GM23248 (cell line): ENCODE results near the gene SRP72. TPM values are rescaled to one million over a fixed set of nuclear protein-coding genes. Genes with fewer than 3 reads are reported as not detected.
"Not testable (repeated sequence)": the region's sequence is repeated elsewhere in the genome, so short reads cannot be mapped to it uniquely, and the experiment has no call there.

ENCODE experiments used
- DNase-seq: peaks from one replicate; pipeline ENCODE4 v3.0.0-alpha.2; 2015
- H2AFZ ChIP-seq: fragments of 200-600 bp; sonication (generic); 2 replicates; pipeline ENCODE4 v1.6.1; 2016; ENCODE audit warnings: antibody characterized with exemption
- H3F3A ChIP-seq: fragments of 200-600 bp; sonication (generic); 2 replicates; pipeline ENCODE4 v1.6.1; 2016; ENCODE audit warnings: mild to moderate bottlenecking, antibody characterized with exemption, mixed run types; ENCODE audit not compliant: insufficient read depth
- H3K27ac ChIP-seq: fragments of 200-600 bp; sonication (generic); 2 replicates; pipeline ENCODE4 v1.5.1; 2016; ENCODE audit warnings: mild to moderate bottlenecking
- H3K27me3 ChIP-seq: fragments of 200-600 bp; sonication (generic); replicated peaks from 2 replicates; pipeline ENCODE4 v1.6.1; 2016; ENCODE audit warnings: mild to moderate bottlenecking; ENCODE audit not compliant: insufficient read depth
- H3K36me3 ChIP-seq: fragments of 200-600 bp; sonication (generic); 2 replicates; pipeline ENCODE4 v1.6.1; 2016; ENCODE audit warnings: low read depth, mild to moderate bottlenecking
- H3K4me1 ChIP-seq: fragments of 200-600 bp; sonication (generic); 2 replicates; pipeline ENCODE4 v1.6.1; 2016; ENCODE audit warnings: mild to moderate bottlenecking; ENCODE audit not compliant: insufficient read depth
- H3K4me2 ChIP-seq: fragments of 200-600 bp; sonication (generic); one replicate; pipeline ENCODE4 v1.6.1; 2016; ENCODE audit warnings: mild to moderate bottlenecking; ENCODE audit not compliant: unreplicated experiment
- H3K4me3 ChIP-seq: fragments of 200-600 bp; sonication (generic); 2 replicates; pipeline ENCODE4 v1.5.1; 2016; ENCODE audit warnings: mild to moderate bottlenecking
- H3K79me2 ChIP-seq: fragments of 200-600 bp; sonication (generic); 2 replicates; pipeline ENCODE4 v1.6.1; 2016; ENCODE audit warnings: mild to moderate bottlenecking; ENCODE audit not compliant: insufficient read depth
- H3K9ac ChIP-seq: fragments of 200-600 bp; sonication (generic); 2 replicates; pipeline ENCODE4 v1.6.1; 2016; ENCODE audit warnings: mild to moderate bottlenecking
- H3K9me2 ChIP-seq: fragments of 200-600 bp; sonication (generic); 2 replicates; pipeline ENCODE4 v1.6.1; 2016; ENCODE audit warnings: mixed run types, mild to moderate bottlenecking, moderate library complexity; ENCODE audit not compliant: insufficient read depth
- H3K9me3 ChIP-seq: fragments of 200-600 bp; sonication (generic); one replicate; pipeline ENCODE4 v1.6.1; 2017; ENCODE audit warnings: low read depth
- H4K20me1 ChIP-seq: fragments of 200-600 bp; sonication (generic); 2 replicates; pipeline ENCODE4 v1.6.0; 2016; ENCODE audit not compliant: insufficient read depth
- EZH2 ChIP-seq: fragments of 200-600 bp; sonication (generic); IDR thresholded peaks from 2 replicates; pipeline ENCODE4 v1.6.1; 2018; ENCODE audit warnings: antibody characterized with exemption, mild to moderate bottlenecking; ENCODE audit not compliant: insufficient read depth, poor library complexity, severe bottlenecking
- EZH2phosphoT487 ChIP-seq: fragments of 200-600 bp; sonication (generic); IDR thresholded peaks from 2 replicates; pipeline ENCODE4 v1.6.1; 2018; ENCODE audit warnings: antibody characterized with exemption, moderate library complexity, mild to moderate bottlenecking, low read depth; ENCODE audit not compliant: insufficient read depth
- WGBS, 2 experiments: methylation state at CpG; one replicate each; pipeline ENCODE4 v1.1.6; 2015 to 2017; ENCODE audit warnings: low lambda C conversion rate in 2 of 2, low coverage in 1 of 2; ENCODE audit errors: missing lambda C conversion rate in 2 of 2; 5-methylcytosine and 5-hydroxymethylcytosine counted together
- in situ Hi-C: fragments of 300-500 bp; cut with MboI; formaldehyde crosslinking; loops from 2 replicates; pipeline ENCODE4 v1.15.0; 2020
- polyA plus RNA-seq: library from polyadenylated mRNA; unstranded; fragments of >200 nt; fragmentation: Nextera tagmentation; extraction: Ambion mirVana; gene quantifications from 2 replicates; pipeline ENCODE4 v1.2.1, GENCODE V29; 2016
- total RNA-seq: library from RNA; depleted of rRNA; stranded (reverse); fragments of >200 nt; shearing (Covaris generic); gene quantifications from 2 replicates; pipeline ENCODE4 v1.2.3, GENCODE V29; 2014

Gene SRP72
- total and polyA plus RNA-seq, 2 experiments from 2014 or later: 70.0 to 128 TPM

DNA sequence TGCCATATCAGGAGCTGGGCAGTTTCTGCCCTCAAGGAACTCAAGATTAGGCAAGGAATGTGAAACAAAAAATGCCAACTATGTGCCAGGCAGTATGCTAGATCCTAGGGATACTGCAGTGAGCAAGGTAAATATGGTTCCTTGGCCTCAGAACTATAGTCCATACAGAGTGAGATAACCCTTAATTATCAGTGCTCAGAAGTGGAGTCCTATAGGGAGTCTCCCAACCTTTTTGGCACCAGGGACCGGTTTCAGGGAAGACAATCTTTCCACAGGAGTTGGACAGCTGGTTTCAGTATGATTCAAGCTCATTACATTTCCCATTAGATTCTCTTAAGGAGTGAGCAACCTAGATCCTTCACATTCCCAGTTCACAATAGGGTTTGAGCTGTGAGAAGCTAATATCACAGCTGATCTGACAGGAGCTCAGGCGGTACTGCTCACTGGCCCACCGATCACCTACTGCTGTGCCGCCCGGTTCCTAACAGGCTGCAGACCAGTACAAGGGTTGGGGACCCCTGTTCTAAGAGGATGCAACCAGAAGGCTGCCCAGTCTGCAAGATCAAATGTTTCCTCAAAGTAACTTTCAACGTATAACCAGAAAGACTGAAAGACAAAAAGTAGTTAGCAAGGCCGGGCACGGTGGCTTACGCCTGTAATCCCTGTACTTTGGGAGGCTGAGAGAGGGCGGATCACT lies 1.7 kb upstream of the SRP72 start:
- no peaks in the 10 kb centered on the region for H3K9me3 ChIP-seq

DNA sequence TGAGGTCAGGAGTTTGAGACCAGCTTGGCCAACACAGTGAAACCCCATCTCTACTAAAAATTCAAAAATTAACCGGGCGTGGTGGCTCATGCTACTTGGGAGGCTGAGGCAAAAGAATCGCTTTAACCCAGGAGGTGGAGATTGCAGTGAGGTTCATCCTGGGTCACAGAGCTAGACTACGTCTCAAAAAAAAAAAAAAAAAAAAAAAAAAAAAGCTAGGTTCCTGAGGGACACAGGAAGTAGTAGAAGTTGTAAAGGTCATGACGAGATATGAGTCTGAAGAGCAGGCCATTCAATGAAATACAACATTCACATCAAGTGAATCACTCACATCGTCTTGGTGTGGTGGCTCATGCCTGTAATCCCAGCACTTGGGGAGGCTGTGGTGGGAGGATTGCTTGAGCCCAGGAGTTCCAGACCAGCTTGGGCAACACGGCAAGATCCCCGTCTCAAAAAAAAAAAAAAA lies 1.1 kb upstream of the SRP72 start:
- peaks cover 92% of the 10 kb centered on the region for H3K79me2 ChIP-seq
- H4K20me1 ChIP-seq, H3K27me3 ChIP-seq, in situ Hi-C loops, H3K9me2 ChIP-seq, H3K9me3 ChIP-seq: not testable (repeated sequence)
- DNase-seq: peak; percentile 76
- WGBS, 2 experiments: 3 to 5% methylated on average over 8 of the region's 8 CpGs
- peaks cover 34% of the 10 kb centered on the region for H3K4me1 ChIP-seq
- peaks cover 27% of the 10 kb centered on the region for H3F3A ChIP-seq
- peak overlapping the region; percentile 100 for H3K27ac ChIP-seq
- H3K4me2 ChIP-seq: peak overlapping the region; percentile 91
- H3K36me3 ChIP-seq: peaks cover 21% of the 10 kb centered on the region
- H3K9ac ChIP-seq: peak overlapping the region; percentile 100
- H2AFZ ChIP-seq: peak overlapping the region; percentile 89; the same call in 1 of the 2 replicates
- H3K4me3 ChIP-seq: peak overlapping the region; percentile 98

More for the DNA sequence above, 1.7 kb upstream of the SRP72 start:
- peak overlapping the region; percentile 98 for H3K4me3 ChIP-seq
- H3K79me2 ChIP-seq: peaks cover 87% of the 10 kb centered on the region
- peaks cover 34% of the 10 kb centered on the region for H3K4me1 ChIP-seq
- H3K27ac ChIP-seq: peak overlapping the region; percentile 100
- H3K9ac ChIP-seq: peak overlapping the region; percentile 100
- in situ Hi-C loops: no loop called here
- DNase-seq: peak; percentile 72
- TF ChIP-seq EZH2 (no peak), EZH2phosphoT487 (no peak)
- no peaks in the 10 kb centered on the region; the same call in none of the 2 replicates for H4K20me1 ChIP-seq
- WGBS, 2 experiments: 35 to 36% methylated on average over 10 of the region's 10 CpGs
- no peak overlapping the region for H2AFZ ChIP-seq
- H3K4me2 ChIP-seq: peak overlapping the region; percentile 91
- H3K36me3 ChIP-seq: peaks cover 17% of the 10 kb centered on the region
- peaks cover 27% of the 10 kb centered on the region for H3F3A ChIP-seq
- H3K9me2 ChIP-seq: no peaks in the 10 kb centered on the region
- H3K27me3 ChIP-seq: no peaks in the 10 kb centered on the region

DNA sequence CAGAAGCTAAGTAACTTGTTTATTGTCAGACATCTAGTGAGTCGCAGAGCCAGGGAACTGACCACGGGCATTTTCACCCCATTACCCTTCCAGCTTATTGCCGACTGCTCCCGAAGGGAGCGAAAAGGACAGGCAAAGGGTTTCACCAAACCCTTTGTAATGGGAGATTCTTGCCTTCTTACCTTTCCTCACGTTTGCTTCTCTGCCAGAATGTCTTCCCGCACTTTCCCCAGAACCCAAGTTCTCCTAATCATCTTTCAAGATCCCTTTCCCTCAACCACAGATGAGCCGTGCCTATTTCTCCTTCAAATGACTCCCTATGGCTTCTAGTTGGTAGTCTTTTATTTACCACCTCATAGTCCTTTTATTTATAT lies 520 bp upstream of the SRP72 start:
- peaks cover 34% of the 10 kb centered on the region for H3K4me1 ChIP-seq
- H3K9me3 ChIP-seq: no peaks in the 10 kb centered on the region
- H3K27me3 ChIP-seq: no peaks in the 10 kb centered on the region
- peak overlapping the region; percentile 91 for H3K4me2 ChIP-seq
- WGBS, 2 experiments: 0 to 1% methylated on average over 8 of the region's 8 CpGs
- peak; percentile 41 for DNase-seq
- in situ Hi-C loops: no loop called here
- no peaks in the 10 kb centered on the region for H3K9me2 ChIP-seq
- TF ChIP-seq EZH2 (no peak), EZH2phosphoT487 (no peak)
- H3K36me3 ChIP-seq: peaks cover 25% of the 10 kb centered on the region
- H3K27ac ChIP-seq: peak overlapping the region; percentile 100
- H3K79me2 ChIP-seq: peaks cover 96% of the 10 kb centered on the region
- peak overlapping the region; percentile 89 for H2AFZ ChIP-seq
- H4K20me1 ChIP-seq: no peaks in the 10 kb centered on the region; the same call in none of the 2 replicates
- H3K4me3 ChIP-seq: peak overlapping the region; percentile 98
- peaks cover 27% of the 10 kb centered on the region for H3F3A ChIP-seq
- H3K9ac ChIP-seq: peak overlapping the region; percentile 100

DNA sequence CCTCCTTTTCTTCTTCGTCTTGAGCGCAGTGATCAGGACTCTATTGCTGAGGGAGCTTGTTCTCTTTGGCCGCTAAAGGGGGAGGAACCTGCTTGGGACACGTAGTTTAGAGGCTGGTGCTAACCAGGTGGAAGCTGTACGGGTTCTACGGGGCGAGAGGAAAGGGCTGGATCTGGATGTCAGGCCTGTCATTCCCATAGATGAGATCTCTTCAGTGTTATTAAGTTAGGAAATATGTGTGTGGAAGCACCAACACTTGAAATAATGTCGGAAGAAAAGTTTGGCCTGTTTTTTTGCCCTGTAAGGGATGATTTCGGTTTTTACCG lies 643 bp downstream of the SRP72 start:
- no peaks in the 10 kb centered on the region; the same call in none of the 2 replicates for H4K20me1 ChIP-seq

More for the DNA sequence above, 643 bp downstream of the SRP72 start:
- H3K4me2 ChIP-seq: peak overlapping the region; percentile 91
- no peaks in the 10 kb centered on the region for H3K27me3 ChIP-seq
- H3K9me2 ChIP-seq: no peaks in the 10 kb centered on the region
- H3K36me3 ChIP-seq: peaks cover 32% of the 10 kb centered on the region
- no peaks in the 10 kb centered on the region for H3K9me3 ChIP-seq
- peak overlapping the region; percentile 100 for H3K9ac ChIP-seq
- peaks cover 27% of the 10 kb centered on the region for H3F3A ChIP-seq
- in situ Hi-C loops: no loop called here
- peak; percentile 73 for DNase-seq
- H3K79me2 ChIP-seq: peaks cover 94% of the 10 kb centered on the region
- H3K4me3 ChIP-seq: peak overlapping the region; percentile 98
- H2AFZ ChIP-seq: peak overlapping the region; percentile 89
- TF ChIP-seq EZH2phosphoT487 (no peak), EZH2 (no peak)
- peak overlapping the region; percentile 100 for H3K27ac ChIP-seq
- WGBS, 2 experiments: 0 to 1% methylated on average over 10 of the region's 10 CpGs
- peaks cover 34% of the 10 kb centered on the region for H3K4me1 ChIP-seq
